Measurements from ENCODE around the gene CDH4. TPM values are rescaled to one million over a fixed set of nuclear protein-coding genes. Genes with fewer than 3 reads are reported as not detected.

The CDH4 gene
- total and polyA plus RNA-seq, 2 of the 8 experiments (the other 6 are each of a cell fraction or from before 2014, with no cell fraction given) = 4.3 to 7.9 TPM

DNA sequence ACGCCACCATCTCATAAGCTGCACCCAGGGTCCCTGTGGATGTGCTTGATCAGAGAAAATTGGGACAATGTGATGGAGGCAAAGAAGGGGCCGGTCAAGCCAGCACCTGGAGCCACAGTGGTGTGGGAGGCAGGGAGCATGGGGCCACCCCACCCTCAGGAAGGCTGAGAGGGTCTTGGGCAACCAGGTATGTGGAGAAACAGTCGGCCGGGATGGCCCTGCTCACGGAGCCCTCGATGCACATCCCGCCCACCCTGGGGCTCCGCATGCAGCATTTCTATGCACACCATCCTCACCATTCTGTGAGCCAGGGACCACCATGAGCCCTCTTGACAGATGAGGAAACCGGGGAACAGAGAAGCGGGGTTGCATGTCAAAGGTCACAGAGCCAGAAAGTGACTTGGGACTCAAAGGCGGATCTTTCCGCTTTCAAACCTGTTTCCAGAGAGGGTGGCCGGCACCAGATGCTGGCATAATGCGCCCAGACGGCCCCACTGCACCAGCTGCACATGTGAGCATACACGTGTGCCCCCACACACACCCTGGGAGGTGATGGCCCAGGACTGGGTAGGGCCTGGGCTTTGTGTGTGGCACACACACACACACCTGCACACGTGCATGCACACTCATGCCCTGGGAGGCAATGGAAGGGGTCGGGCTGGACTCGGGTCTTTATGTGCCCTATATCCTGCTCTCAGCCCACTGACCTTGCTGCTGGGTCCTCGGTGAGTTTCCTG, 415.2 kb downstream of the CDH4 start:
- no peak overlapping the region; the same call in 1 of the 2 replicates for H4K8ac ChIP-seq (ENCODE audit: extremely low read depth, insufficient read depth, low read length)
- no peak overlapping the region for H3K4ac ChIP-seq (replicated peaks; ENCODE audit: insufficient read length, low read depth, low read length)
- FAIRE-seq (no peak), DNase-seq (ENCODE audit: low read depth in 1 of 2, low spot score in 2 of 2) (no peak)
- no peak overlapping the region for H4K91ac ChIP-seq (replicated peaks; ENCODE audit: insufficient read length, low read length)
- H2BK15ac ChIP-seq (ENCODE audit: low read length) = no peak overlapping the region
- no peaks in the 10 kb centered on the region for H3K79me1 ChIP-seq (ENCODE audit: low read depth, low read length)
- no peaks in the 10 kb centered on the region for H3K9me3 ChIP-seq (ENCODE audit: insufficient read depth in 2 of 2, low read depth in 1 of 2, low read length in 1 of 2)
- H2BK5ac ChIP-seq (ENCODE audit: low read depth, low read length) = no peak overlapping the region
- 85% methylated on average over 20 of the region's 20 CpGs; no CpG with 5 or more reads in 1 of the 2 experiments for WGBS, 2 experiments (ENCODE audit: extremely low coverage in 1 of 2, insufficient coverage in 1 of 2, insufficient read length in 1 of 2, insufficient replicate concordance in 2 of 2, low coverage in 1 of 2, low lambda C conversion rate in 2 of 2, missing lambda C conversion rate in 1 of 2)
- H2BK120ac ChIP-seq (replicated peaks; ENCODE audit: low read depth, low read length) = no peak overlapping the region
- no peak overlapping the region for H3K14ac ChIP-seq (ENCODE audit: insufficient read length)
- H3K4me1 ChIP-seq (replicated peaks in 1 of 4; ENCODE audit: control insufficient read depth in 3 of 4, insufficient read depth in 4 of 4, low read length in 3 of 4) = peaks cover 0 to 3% (median 0%) of the 10 kb centered on the region in 4 experiments; a peak in 2 of 7 replicates
- no peak overlapping the region for H2BK20ac ChIP-seq (ENCODE audit: low read length)
- ChIA-PET POLR2A (ENCODE audit: partially characterized antibody) (no interaction called here), CTCF (ENCODE audit: partially characterized antibody) (interaction anchor here (1.2 to 1.5 kb wide), 4 partner anchors 9 to 19 kb away, joined by 3 to 6 read pairs (median 3); no protein-coding TSS in a partner anchor)
- H4K20me1 ChIP-seq (replicated peaks in 1 of 2; ENCODE audit: control insufficient read depth in 1 of 2, insufficient read depth in 2 of 2, low read length in 2 of 2) = peaks cover 5 to 13% of the 10 kb centered on the region in 2 experiments
- H4K5ac ChIP-seq (ENCODE audit: insufficient read length, low read depth, low read length) = no peak overlapping the region
- H3K4me3 ChIP-seq (ENCODE audit: extremely low read depth in 1 of 4, insufficient read depth in 2 of 4, low read depth in 3 of 4, low read length in 4 of 4) = no peak overlapping the region
- no peaks in the 10 kb centered on the region for H3K36me3 ChIP-seq (ENCODE audit: control insufficient read depth in 2 of 4, insufficient read depth in 4 of 4, low read length in 3 of 4)
- no peak overlapping the region for H2AFZ ChIP-seq (ENCODE audit: low read length)
- H3K56ac ChIP-seq (replicated peaks; ENCODE audit: insufficient read length, low read depth, low read length) = no peak overlapping the region
- no peak overlapping the region for H3K4me2 ChIP-seq (ENCODE audit: insufficient read depth in 1 of 2, low read depth in 2 of 2, low read length in 2 of 2)
- peaks cover 0 to 7% (median 0%) of the 10 kb centered on the region in 4 experiments; a peak in 3 of 7 replicates for H3K27me3 ChIP-seq (replicated peaks in 1 of 4; ENCODE audit: control insufficient read depth in 3 of 4, extremely low read depth in 1 of 4, insufficient read depth in 3 of 4, low read length in 3 of 4)
- H3K27ac ChIP-seq (ENCODE audit: low read depth, low read length) = no peak overlapping the region
- no peak overlapping the region for H2AK5ac ChIP-seq (ENCODE audit: low read depth, low read length)
- no peak overlapping the region for H3K18ac ChIP-seq (ENCODE audit: extremely low read depth, low read length)
- peak overlapping the region; percentile 50; the same call in 1 of the 2 replicates for H2BK12ac ChIP-seq (ENCODE audit: low read depth, low read length)
- H3K79me2 ChIP-seq (ENCODE audit: control insufficient read depth in 1 of 2, insufficient read depth in 2 of 2, low read length in 2 of 2) = no peaks in the 10 kb centered on the region
- H3K23me2 ChIP-seq (ENCODE audit: low read depth, low read length) = peaks cover 9% of the 10 kb centered on the region; the same call in 1 of the 2 replicates
- H3K9ac ChIP-seq (replicated peaks in 1 of 4; ENCODE audit: extremely low read depth in 1 of 4, low read depth in 3 of 4, low read length in 3 of 4) = no peak overlapping the region
- no peak overlapping the region for H3K23ac ChIP-seq (ENCODE audit: insufficient read length)
- TF ChIP-seq SP4 (IDR thresholded peaks at IDR 0.05; ENCODE audit: low read length) (no peak), RNF2 (IDR thresholded peaks at IDR 0.05; ENCODE audit: borderline replicate concordance, low read depth, low read length, missing control alignments, poor library complexity, severe bottlenecking) (no peak), ATF3 (IDR thresholded peaks at IDR 0.05; ENCODE audit: insufficient read depth, low read depth, low read length) (no peak), CBX8 (IDR thresholded peaks at IDR 0.05; ENCODE audit: borderline replicate concordance, low read depth, low read length) (no peak), GTF2F1 (IDR thresholded peaks at IDR 0.05; ENCODE audit: borderline replicate concordance, low read depth, low read length) (no peak), EZH2 (IDR thresholded peaks at IDR 0.05; ENCODE audit: low read depth, low read length, severe bottlenecking) (no peak), TCF12 (IDR thresholded peaks at IDR 0.05; ENCODE audit: low read depth, low read length) (no peak), BRCA1 (IDR thresholded peaks at IDR 0.05; ENCODE audit: low read depth, low read length) (no peak), RFX5 (IDR thresholded peaks at IDR 0.05; ENCODE audit: borderline replicate concordance, low read depth, low read length) (no peak), YY1 (IDR thresholded peaks at IDR 0.05; ENCODE audit: low read depth, low read length) (no peak), POU5F1 (IDR thresholded peaks at IDR 0.05; ENCODE audit: low read depth, low read length) (no peak), TAF7 (optimal IDR thresholded peaks at IDR 0.05; ENCODE audit: borderline replicate concordance, low read depth, low read length) (no peak)

All from H1 (cell line).